ENCODE measurements around the gene IL36A. TPM values are rescaled to one million over a fixed set of nuclear protein-coding genes. Genes with fewer than 3 reads are reported as not detected.

IL36A gene
- total and polyA plus RNA-seq, 2 experiments from 2014 or later: not detected

- no peak overlapping the region for H3K27ac ChIP-seq
- in situ Hi-C loops (cut with MboI): no loop called here
- H3K36me3 ChIP-seq (ENCODE audit: low read depth): no peaks in the 10 kb centered on the region
- peaks cover 1% of the 10 kb centered on the region for H3K9me3 ChIP-seq (ENCODE audit: low read depth)
- H3K9me2 ChIP-seq (ENCODE audit: insufficient read depth): no peaks in the 10 kb centered on the region
- TF ChIP-seq EZH2 (IDR thresholded peaks at IDR 0.05; ENCODE audit: insufficient read depth, poor library complexity, severe bottlenecking) (no peak), EZH2phosphoT487 (IDR thresholded peaks at IDR 0.05; ENCODE audit: insufficient read depth, low read depth) (no peak)
- H3K4me3 ChIP-seq: no peak overlapping the region
- DNase-seq: no peak
- 7 to 12% methylated on average over 1 of the region's 1 CpG for WGBS, 2 experiments (ENCODE audit: low coverage in 1 of 2, low lambda C conversion rate in 2 of 2, missing lambda C conversion rate in 2 of 2)
- no peak overlapping the region for H3K4me2 ChIP-seq (ENCODE audit: unreplicated experiment)
- no peaks in the 10 kb centered on the region for H3K4me1 ChIP-seq (ENCODE audit: insufficient read depth)
- H2AFZ ChIP-seq: no peak overlapping the region
- H4K20me1 ChIP-seq (ENCODE audit: insufficient read depth): no peaks in the 10 kb centered on the region
- H3F3A ChIP-seq (ENCODE audit: insufficient read depth): no peaks in the 10 kb centered on the region
- no peak overlapping the region for H3K9ac ChIP-seq
- H3K27me3 ChIP-seq (replicated peaks; ENCODE audit: insufficient read depth): peaks cover 17% of the 10 kb centered on the region
- no peaks in the 10 kb centered on the region for H3K79me2 ChIP-seq (ENCODE audit: insufficient read depth)
Measured at GRCh38 chr2:112997151-112997550, 8.1 kb upstream of the IL36A start.

GRCh38 chr2:113000436-113000835 is 4.8 kb upstream of the IL36A start:
- no peaks in the 10 kb centered on the region for H4K20me1 ChIP-seq (ENCODE audit: insufficient read depth)
- H3K27me3 ChIP-seq (replicated peaks; ENCODE audit: insufficient read depth): peaks cover 8% of the 10 kb centered on the region
- H3F3A ChIP-seq (ENCODE audit: insufficient read depth): no peaks in the 10 kb centered on the region
- no peaks in the 10 kb centered on the region for H3K4me1 ChIP-seq (ENCODE audit: insufficient read depth)
- TF ChIP-seq EZH2 (IDR thresholded peaks at IDR 0.05; ENCODE audit: insufficient read depth, poor library complexity, severe bottlenecking) (no peak), EZH2phosphoT487 (IDR thresholded peaks at IDR 0.05; ENCODE audit: insufficient read depth, low read depth) (no peak)
- H3K27ac ChIP-seq: no peak overlapping the region
- in situ Hi-C loops (cut with MboI): no loop called here
- H3K4me3 ChIP-seq: no peak overlapping the region
- H3K79me2 ChIP-seq (ENCODE audit: insufficient read depth): no peaks in the 10 kb centered on the region
- no peak overlapping the region for H3K9ac ChIP-seq
- H3K4me2 ChIP-seq (ENCODE audit: unreplicated experiment): no peak overlapping the region
- no peaks in the 10 kb centered on the region for H3K9me2 ChIP-seq (ENCODE audit: insufficient read depth)
- no peaks in the 10 kb centered on the region for H3K9me3 ChIP-seq (ENCODE audit: low read depth)
- H2AFZ ChIP-seq: no peak overlapping the region
- 11 to 15% methylated on average over 1 of the region's 1 CpG for WGBS, 2 experiments (ENCODE audit: low coverage in 1 of 2, low lambda C conversion rate in 2 of 2, missing lambda C conversion rate in 2 of 2)
- H3K36me3 ChIP-seq (ENCODE audit: low read depth): no peaks in the 10 kb centered on the region
- no peak for DNase-seq

- no peak overlapping the region for H3K4me3 ChIP-seq
- H3K27ac ChIP-seq: no peak overlapping the region
- no peak for TF ChIP-seq EZH2 (IDR thresholded peaks at IDR 0.05; ENCODE audit: insufficient read depth, poor library complexity, severe bottlenecking)
- no peak for TF ChIP-seq EZH2phosphoT487 (IDR thresholded peaks at IDR 0.05; ENCODE audit: insufficient read depth, low read depth)
- H3K9me2 ChIP-seq (ENCODE audit: insufficient read depth): no peaks in the 10 kb centered on the region
- no peaks in the 10 kb centered on the region for H3K79me2 ChIP-seq (ENCODE audit: insufficient read depth)
- no peak overlapping the region for H3K9ac ChIP-seq
- no peak overlapping the region for H2AFZ ChIP-seq
- H3F3A ChIP-seq (ENCODE audit: insufficient read depth): no peaks in the 10 kb centered on the region
- in situ Hi-C loops (cut with MboI): no loop called here
- 0 to 3% methylated on average over 2 of the region's 2 CpGs for WGBS, 2 experiments (ENCODE audit: low coverage in 1 of 2, low lambda C conversion rate in 2 of 2, missing lambda C conversion rate in 2 of 2)
- peaks cover 16% of the 10 kb centered on the region for H3K27me3 ChIP-seq (replicated peaks; ENCODE audit: insufficient read depth)
- no peaks in the 10 kb centered on the region for H3K9me3 ChIP-seq (ENCODE audit: low read depth)
- H3K4me2 ChIP-seq (ENCODE audit: unreplicated experiment): no peak overlapping the region
- H4K20me1 ChIP-seq (ENCODE audit: insufficient read depth): no peaks in the 10 kb centered on the region
- H3K36me3 ChIP-seq (ENCODE audit: low read depth): no peaks in the 10 kb centered on the region
- H3K4me1 ChIP-seq (ENCODE audit: insufficient read depth): no peaks in the 10 kb centered on the region
- no peak for DNase-seq
Measured at GRCh38 chr2:113002677-113003076, 2.6 kb upstream of the IL36A start.

- Histone ChIP-seq H4K20me1 (ENCODE audit: insufficient read depth) (no peaks in the 10 kb centered on the region), H3K9ac (no peak overlapping the region), H3K27ac (no peak overlapping the region), H2AFZ (no peak overlapping the region), H3K9me2 (ENCODE audit: insufficient read depth) (no peaks in the 10 kb centered on the region), H3K79me2 (ENCODE audit: insufficient read depth) (no peaks in the 10 kb centered on the region), H3K27me3 (replicated peaks; ENCODE audit: insufficient read depth) (peaks cover 18% of the 10 kb centered on the region), H3K4me1 (ENCODE audit: insufficient read depth) (peaks cover 8% of the 10 kb centered on the region; the same call in 1 of the 2 replicates), H3F3A (ENCODE audit: insufficient read depth) (peaks cover 12% of the 10 kb centered on the region; the same call in 1 of the 2 replicates), H3K36me3 (ENCODE audit: low read depth) (no peaks in the 10 kb centered on the region), H3K9me3 (ENCODE audit: low read depth) (no peaks in the 10 kb centered on the region), H3K4me3 (no peak overlapping the region), H3K4me2 (ENCODE audit: unreplicated experiment) (no peak overlapping the region)
- in situ Hi-C loops (cut with MboI): no loop called here
- 33 to 38% methylated on average over 1 of the region's 1 CpG for WGBS, 2 experiments (ENCODE audit: low coverage in 1 of 2, low lambda C conversion rate in 2 of 2, missing lambda C conversion rate in 2 of 2)
- DNase-seq: no peak
- TF ChIP-seq EZH2phosphoT487 (IDR thresholded peaks at IDR 0.05; ENCODE audit: insufficient read depth, low read depth) (no peak), EZH2 (IDR thresholded peaks at IDR 0.05; ENCODE audit: insufficient read depth, poor library complexity, severe bottlenecking) (no peak)
Measured at GRCh38 chr2:113007250-113007649, 2.0 kb downstream of the IL36A start.

- H3F3A ChIP-seq (ENCODE audit: insufficient read depth): peaks cover 18% of the 10 kb centered on the region; the same call in 1 of the 2 replicates
- H3K9ac ChIP-seq: no peak overlapping the region
- peaks cover 18% of the 10 kb centered on the region for H3K27me3 ChIP-seq (replicated peaks; ENCODE audit: insufficient read depth)
- H3K36me3 ChIP-seq (ENCODE audit: low read depth): no peaks in the 10 kb centered on the region
- no peak overlapping the region for H3K27ac ChIP-seq
- H3K9me3 ChIP-seq (ENCODE audit: low read depth): no peaks in the 10 kb centered on the region
- H3K4me2 ChIP-seq (ENCODE audit: unreplicated experiment): no peak overlapping the region
- no peak for DNase-seq
- H3K79me2 ChIP-seq (ENCODE audit: insufficient read depth): no peaks in the 10 kb centered on the region
- 0 to 23% methylated on average over 1 of the region's 1 CpG for WGBS, 2 experiments (ENCODE audit: low coverage in 1 of 2, low lambda C conversion rate in 2 of 2, missing lambda C conversion rate in 2 of 2)
- H3K4me1 ChIP-seq (ENCODE audit: insufficient read depth): peaks cover 16% of the 10 kb centered on the region; the same call in 1 of the 2 replicates
- in situ Hi-C loops (cut with MboI): no loop called here
- no peaks in the 10 kb centered on the region for H3K9me2 ChIP-seq (ENCODE audit: insufficient read depth)
- H3K4me3 ChIP-seq: no peak overlapping the region
- no peak overlapping the region for H2AFZ ChIP-seq
- TF ChIP-seq EZH2 (IDR thresholded peaks at IDR 0.05; ENCODE audit: insufficient read depth, poor library complexity, severe bottlenecking) (no peak), EZH2phosphoT487 (IDR thresholded peaks at IDR 0.05; ENCODE audit: insufficient read depth, low read depth) (no peak)
- H4K20me1 ChIP-seq (ENCODE audit: insufficient read depth): no peaks in the 10 kb centered on the region
Measured at GRCh38 chr2:113009622-113010021, 4.4 kb downstream of the IL36A start.
